ENCODE measurements around the gene BLID. TPM values are rescaled to one million over a fixed set of nuclear protein-coding genes. Genes with fewer than 3 reads are reported as not detected.
A peak's percentile ranks its signal among the peaks of the same experiment; 100 is the strongest.

BLID gene
- polyA plus RNA-seq, 1 experiment, result 0.16 TPM

- POLR2A ChIA-PET, result interaction anchor here (0.5 to 1.9 kb wide), 5 partner anchors 66 to 103 kb away, joined by 3 to 10 read pairs (median 6); no protein-coding TSS in a partner anchor
Observed at GRCh38 chr11:122099374-122100036, 16.5 kb downstream of the BLID start.

GRCh38 chr11:122098261-122098980 lies 17.6 kb downstream of the BLID start:
- H3K27me3 ChIP-seq (ENCODE audit: control insufficient read depth, insufficient read depth, low read length), result no peaks in the 10 kb centered on the region
- POLR2A ChIA-PET, result interaction anchor here (0.5 to 1.2 kb wide), 2 partner anchors 67 to 82 kb away, joined by 3 to 4 read pairs; no protein-coding TSS in a partner anchor
- CTCF ChIA-PET, result interaction anchor here (1.0 to 6.2 kb wide), 3 partner anchors 117 to 455 kb away, joined by 3 to 29 read pairs (median 19); no protein-coding TSS in a partner anchor
- peak overlapping the region; percentile 68 for H3K4me3 ChIP-seq (ENCODE audit: low read depth, low read length)
- peaks cover 1% of the 10 kb centered on the region; the same call in 1 of the 2 replicates for H3K36me3 ChIP-seq (ENCODE audit: control insufficient read depth, insufficient read depth, low read length)
- no peak for TF ChIP-seq CTCF (IDR thresholded peaks at IDR 0.05; ENCODE audit: insufficient read depth, low read depth, low read length)
- no peak for DNase-seq (ENCODE audit: low read depth)

More at GRCh38 chr11:122099374-122100036, 16.5 kb downstream of the BLID start:
- peaks cover 1% of the 10 kb centered on the region; the same call in 1 of the 2 replicates for H3K36me3 ChIP-seq (ENCODE audit: control insufficient read depth, insufficient read depth, low read length)
- CTCF ChIA-PET, result interaction anchor here (0.7 to 6.2 kb wide), 10 partner anchors 9 to 456 kb away, joined by 3 to 29 read pairs (median 3); no protein-coding TSS in a partner anchor
- DNase-seq (ENCODE audit: low read depth), result no peak
- peak overlapping the region; percentile 68 for H3K4me3 ChIP-seq (ENCODE audit: low read depth, low read length)
- no peak for TF ChIP-seq CTCF (IDR thresholded peaks at IDR 0.05; ENCODE audit: insufficient read depth, low read depth, low read length)
- H3K27me3 ChIP-seq (ENCODE audit: control insufficient read depth, insufficient read depth, low read length), result no peaks in the 10 kb centered on the region

GRCh38 chr11:122097419-122098001 lies 18.5 kb downstream of the BLID start:
- no peaks in the 10 kb centered on the region for H3K27me3 ChIP-seq (ENCODE audit: control insufficient read depth, insufficient read depth, low read length)
- ChIA-PET POLR2A (interaction anchor here (0.5 to 1.4 kb wide), 7 partner anchors 10 to 443 kb away, joined by 3 to 16 read pairs (median 3); no protein-coding TSS in a partner anchor), CTCF (interaction anchor here (0.7 to 3.3 kb wide), 5 partner anchors 10 to 442 kb away, joined by 3 to 13 read pairs (median 5); no protein-coding TSS in a partner anchor)
- H3K4me3 ChIP-seq (ENCODE audit: low read depth, low read length), result peak overlapping the region; percentile 68
- no peak for DNase-seq (ENCODE audit: low read depth)
- no peak for TF ChIP-seq CTCF (IDR thresholded peaks at IDR 0.05; ENCODE audit: insufficient read depth, low read depth, low read length)
- peaks cover 1% of the 10 kb centered on the region; the same call in 1 of the 2 replicates for H3K36me3 ChIP-seq (ENCODE audit: control insufficient read depth, insufficient read depth, low read length)

- H3K4me3 ChIP-seq (ENCODE audit: low read depth, low read length), result peak overlapping the region; percentile 68
- peaks cover 3% of the 10 kb centered on the region; the same call in 1 of the 2 replicates for H3K36me3 ChIP-seq (ENCODE audit: control insufficient read depth, insufficient read depth, low read length)
- TF ChIP-seq CTCF (IDR thresholded peaks at IDR 0.05; ENCODE audit: insufficient read depth, low read depth, low read length), result no peak
- POLR2A ChIA-PET, result interaction anchor here (0.6 to 1.4 kb wide), 5 partner anchors 9 to 90 kb away, joined by 3 to 5 read pairs (median 3); no protein-coding TSS in a partner anchor
- CTCF ChIA-PET, result interaction anchor here (0.7 to 3.3 kb wide), 5 partner anchors 9 to 441 kb away, joined by 3 to 13 read pairs (median 5); no protein-coding TSS in a partner anchor
- DNase-seq (ENCODE audit: low read depth), result no peak
- no peaks in the 10 kb centered on the region for H3K27me3 ChIP-seq (ENCODE audit: control insufficient read depth, insufficient read depth, low read length)
Observed at GRCh38 chr11:122096272-122097112, 19.5 kb downstream of the BLID start.

Measured in BJ (cell line).